T1000 (cell line): ENCODE results near the gene INSR.

Source experiments
- DNase-seq: peaks from one replicate; lab custom pipeline; 2025; ENCODE audit warnings: mixed read lengths; lab: John Stamatoyannopoulos, UW

The INSR gene

GRCh38 chr19:7295912-7296536 is 1.8 kb upstream of the INSR start:
- no peak for DNase-seq

GRCh38 chr19:7294558-7295212 is 471 bp upstream of the INSR start:
- no peak for DNase-seq

- DNase-seq: no peak
Observed at GRCh38 chr19:7292950-7293761, 1.1 kb downstream of the INSR start.

GRCh38 chr19:7292352-7292949 is 1.8 kb downstream of the INSR start:
- DNase-seq: no peak

- DNase-seq: no peak
Observed at GRCh38 chr19:7288977-7289376, 5.2 kb downstream of the INSR start.

- DNase-seq: no peak
Observed at GRCh38 chr19:7288131-7288530, 6.1 kb downstream of the INSR start.

- DNase-seq: no peak
Observed at GRCh38 chr19:7287722-7288121, 6.5 kb downstream of the INSR start.

GRCh38 chr19:7280940-7281666 is 13.1 kb downstream of the INSR start:
- no peak for DNase-seq

GRCh38 chr19:7272856-7273578 is 21.2 kb downstream of the INSR start:
- DNase-seq: no peak

- DNase-seq: no peak
Observed at GRCh38 chr19:7268705-7269098, 25.5 kb downstream of the INSR start.

- DNase-seq: no peak
Observed at GRCh38 chr19:7267792-7268704, 26.2 kb downstream of the INSR start.

- DNase-seq: no peak
Observed at GRCh38 chr19:7266832-7267231, 27.4 kb downstream of the INSR start.

- DNase-seq: no peak
Observed at GRCh38 chr19:7265963-7266362, 28.3 kb downstream of the INSR start.

- no peak for DNase-seq
Observed at GRCh38 chr19:7264858-7265257, 29.4 kb downstream of the INSR start.

- no peak for DNase-seq
Observed at GRCh38 chr19:7263521-7263920, 30.7 kb downstream of the INSR start.

GRCh38 chr19:7263066-7263465 is 31.1 kb downstream of the INSR start:
- no peak for DNase-seq

GRCh38 chr19:7262470-7262869 is 31.7 kb downstream of the INSR start:
- DNase-seq: no peak

- DNase-seq: no peak
Observed at GRCh38 chr19:7260161-7260560, 34.1 kb downstream of the INSR start.

- DNase-seq: no peak
Observed at GRCh38 chr19:7258840-7259395, 35.3 kb downstream of the INSR start.
